ENCODE results near the gene VTN. TPM values are rescaled to one million over a fixed set of nuclear protein-coding genes. Genes with fewer than 3 reads are reported as not detected.
A peak's percentile ranks its signal among the peaks of the same experiment; 100 is the strongest.

Gene VTN
- total RNA-seq, 2 experiments from 2014 or later, result 0.40 TPM; not detected in 1

GRCh38 chr17:28344435-28344901, 25.6 kb downstream of the VTN start:
- no peaks in the 10 kb centered on the region for H3K9me3 ChIP-seq (ENCODE audit: low read length)
- BruUV-seq (replicated peaks), result no TSS peak
- no peaks in the 10 kb centered on the region for H4K20me1 ChIP-seq (ENCODE audit: insufficient read depth, low read length)
- intact Hi-C loops (cut with micrococcal nuclease; ENCODE audit: unreplicated experiment), result no loop called here
- H3K4me2 ChIP-seq (ENCODE audit: low read length), result peak overlapping the region; percentile 54
- peaks cover 32% of the 10 kb centered on the region for H3K4me1 ChIP-seq (ENCODE audit: insufficient read depth, low read length, poor library complexity, severe bottlenecking)
- peak overlapping the region; percentile 92 for H3K27ac ChIP-seq (ENCODE audit: low read depth, low read length, poor library complexity, severe bottlenecking)
- ChIA-PET CTCF (ENCODE audit: unreplicated experiment) (no interaction called here), POLR2A (interaction anchor here (1.2 to 1.3 kb wide), 2 partner anchors 11 to 13 kb away, joined by 4 to 5 read pairs; partner anchors contain the start of gene POLDIP2)
- no peak overlapping the region for H3K4me3 ChIP-seq (ENCODE audit: low read depth, low read length, poor library complexity, severe bottlenecking)
- H2AFZ ChIP-seq (ENCODE audit: low read length), result no peak overlapping the region
- no peaks in the 10 kb centered on the region for H3K79me2 ChIP-seq (ENCODE audit: insufficient read depth, low read depth, low read length)
- peaks cover 79% of the 10 kb centered on the region for H3K36me3 ChIP-seq (ENCODE audit: insufficient read depth, low read length)
- no peak for DNase-seq (ENCODE audit: low spot score)
- TF ChIP-seq, protein P1, sequence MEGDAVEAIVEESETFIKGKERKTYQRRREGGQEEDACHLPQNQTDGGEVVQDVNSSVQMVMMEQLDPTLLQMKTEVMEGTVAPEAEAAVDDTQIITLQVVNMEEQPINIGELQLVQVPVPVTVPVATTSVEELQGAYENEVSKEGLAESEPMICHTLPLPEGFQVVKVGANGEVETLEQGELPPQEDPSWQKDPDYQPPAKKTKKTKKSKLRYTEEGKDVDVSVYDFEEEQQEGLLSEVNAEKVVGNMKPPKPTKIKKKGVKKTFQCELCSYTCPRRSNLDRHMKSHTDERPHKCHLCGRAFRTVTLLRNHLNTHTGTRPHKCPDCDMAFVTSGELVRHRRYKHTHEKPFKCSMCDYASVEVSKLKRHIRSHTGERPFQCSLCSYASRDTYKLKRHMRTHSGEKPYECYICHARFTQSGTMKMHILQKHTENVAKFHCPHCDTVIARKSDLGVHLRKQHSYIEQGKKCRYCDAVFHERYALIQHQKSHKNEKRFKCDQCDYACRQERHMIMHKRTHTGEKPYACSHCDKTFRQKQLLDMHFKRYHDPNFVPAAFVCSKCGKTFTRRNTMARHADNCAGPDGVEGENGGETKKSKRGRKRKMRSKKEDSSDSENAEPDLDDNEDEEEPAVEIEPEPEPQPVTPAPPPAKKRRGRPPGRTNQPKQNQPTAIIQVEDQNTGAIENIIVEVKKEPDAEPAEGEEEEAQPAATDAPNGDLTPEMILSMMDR (conservative IDR thresholded peaks at IDR 0.05; ENCODE audit: low read length), result no peak
- TF ChIP-seq EZH2phosphoT487 (IDR thresholded peaks at IDR 0.05; ENCODE audit: borderline replicate concordance, low read depth, low read length), result no peak
- no peaks in the 10 kb centered on the region for H3K9me2 ChIP-seq (ENCODE audit: insufficient read depth, low read length)

DNA sequence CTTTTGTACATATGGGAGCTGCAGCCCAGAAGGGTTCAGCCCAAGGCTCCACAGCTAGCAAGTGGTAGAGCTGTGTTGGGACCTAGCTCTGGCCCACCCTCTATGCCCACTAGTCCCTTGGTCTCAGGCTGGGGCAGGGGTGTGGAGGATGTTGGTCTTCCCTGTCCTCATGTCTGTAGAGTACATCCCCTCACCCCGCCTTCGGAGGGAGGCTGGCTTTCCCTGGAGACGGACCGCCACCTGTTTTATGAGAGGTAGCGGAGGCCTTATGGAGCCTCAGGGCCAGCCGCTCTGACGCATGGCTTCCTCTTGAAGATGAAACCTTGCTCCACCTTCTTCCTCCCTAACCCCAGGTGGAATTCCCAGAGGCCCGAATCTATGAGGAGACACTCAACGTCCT, 26.1 kb downstream of the VTN start:
- Histone ChIP-seq H3K4me1 (ENCODE audit: insufficient read depth, low read length, poor library complexity, severe bottlenecking) (peaks cover 32% of the 10 kb centered on the region), H3K36me3 (ENCODE audit: insufficient read depth, low read length) (peaks cover 75% of the 10 kb centered on the region), H3K4me3 (ENCODE audit: low read depth, low read length, poor library complexity, severe bottlenecking) (peak overlapping the region; percentile 19), H3K9me2 (ENCODE audit: insufficient read depth, low read length) (no peaks in the 10 kb centered on the region), H3K4me2 (ENCODE audit: low read length) (peak overlapping the region; percentile 54), H2AFZ (ENCODE audit: low read length) (no peak overlapping the region), H3K27ac (ENCODE audit: low read depth, low read length, poor library complexity, severe bottlenecking) (peak overlapping the region; percentile 92), H3K9me3 (ENCODE audit: low read length) (no peaks in the 10 kb centered on the region), H3K79me2 (ENCODE audit: insufficient read depth, low read depth, low read length) (no peaks in the 10 kb centered on the region), H4K20me1 (ENCODE audit: insufficient read depth, low read length) (no peaks in the 10 kb centered on the region)
- no TSS peak for BruUV-seq (replicated peaks)
- intact Hi-C loops (cut with micrococcal nuclease; ENCODE audit: unreplicated experiment), result no loop called here
- CTCF ChIA-PET (ENCODE audit: unreplicated experiment), result no interaction called here
- TF ChIP-seq, protein P1 (conservative IDR thresholded peaks at IDR 0.05; ENCODE audit: low read length), result no peak
- TF ChIP-seq EZH2phosphoT487 (IDR thresholded peaks at IDR 0.05; ENCODE audit: borderline replicate concordance, low read depth, low read length), result no peak
- POLR2A ChIA-PET, result interaction anchor here (1.2 to 1.3 kb wide), 2 partner anchors 12 to 14 kb away, joined by 4 to 5 read pairs; partner anchors contain the start of gene POLDIP2
- no peak for DNase-seq (ENCODE audit: low spot score)

GRCh38 chr17:28343491-28343932, 26.6 kb downstream of the VTN start:
- H3K27ac ChIP-seq (ENCODE audit: low read depth, low read length, poor library complexity, severe bottlenecking), result peak overlapping the region; percentile 92
- no peaks in the 10 kb centered on the region for H3K9me3 ChIP-seq (ENCODE audit: low read length)
- H3K36me3 ChIP-seq (ENCODE audit: insufficient read depth, low read length), result peaks cover 70% of the 10 kb centered on the region
- peaks cover 32% of the 10 kb centered on the region for H3K4me1 ChIP-seq (ENCODE audit: insufficient read depth, low read length, poor library complexity, severe bottlenecking)
- DNase-seq (ENCODE audit: low spot score), result peak; percentile 91
- H3K4me3 ChIP-seq (ENCODE audit: low read depth, low read length, poor library complexity, severe bottlenecking), result peak overlapping the region; percentile 19
- no peaks in the 10 kb centered on the region for H4K20me1 ChIP-seq (ENCODE audit: insufficient read depth, low read length)
- H2AFZ ChIP-seq (ENCODE audit: low read length), result no peak overlapping the region
- ChIA-PET CTCF (ENCODE audit: unreplicated experiment) (no interaction called here), POLR2A (interaction anchor here (1.2 to 1.3 kb wide), 2 partner anchors 12 to 14 kb away, joined by 4 to 5 read pairs; partner anchors contain the start of gene POLDIP2)
- H3K9me2 ChIP-seq (ENCODE audit: insufficient read depth, low read length), result no peaks in the 10 kb centered on the region
- peak overlapping the region; percentile 54 for H3K4me2 ChIP-seq (ENCODE audit: low read length)
- no peak for TF ChIP-seq EZH2phosphoT487 (IDR thresholded peaks at IDR 0.05; ENCODE audit: borderline replicate concordance, low read depth, low read length)
- TF ChIP-seq, protein P1 (conservative IDR thresholded peaks at IDR 0.05; ENCODE audit: low read length), result no peak
- H3K79me2 ChIP-seq (ENCODE audit: insufficient read depth, low read depth, low read length), result no peaks in the 10 kb centered on the region
- no TSS peak for BruUV-seq (replicated peaks)
- intact Hi-C loops (cut with micrococcal nuclease; ENCODE audit: unreplicated experiment), result no loop called here
